HepG2 (cell line): ENCODE measurements around the gene CAPZB. TPM values are rescaled to one million over a fixed set of nuclear protein-coding genes. Genes with fewer than 3 reads are reported as not detected.

Source experiments
- ATAC-seq: fragments of 200-7000 bp; cut with Tn5 transposase; 3 replicates; pipeline ENCODE4 v1.9.1; 2020; ENCODE audit warnings: mild to moderate bottlenecking, moderate library complexity
- BruUV-seq: library from RNA; stranded (reverse); fragments of 400-500 nt; replicated peaks from 2 replicates; lab custom pipeline; 2021; lab: Mats Ljungman, UMichigan
- CTCF ChIA-PET: fragments of 300-600 bp; formaldehyde crosslinking; extraction: SDS; loops from one replicate; lab custom pipeline; 2021; ENCODE audit warnings: low total read pairs, inconsistent platforms, low intra/inter-chr PET ratio; lab: Yijun Ruan, JAX
- POLR2A ChIA-PET: fragments of 350-600 bp; sonication (Branson Sonifier 250); formaldehyde crosslinking; loops from one replicate; lab custom pipeline; 2020; ENCODE audit warnings: antibody characterized with exemption, inconsistent platforms; lab: Yijun Ruan, JAX
- DNase-seq: peaks from one replicate; pipeline ENCODE4 v3.0.0-alpha.2; 2015; ENCODE audit warnings: low spot score
- FAIRE-seq: peaks from 3 replicates; lab custom pipeline; 2011; peaks lifted over from hg19 to GRCh38; lab: Jason Lieb, UNC
- H2AFZ ChIP-seq: one replicate; pipeline ENCODE4 v1.6.1; 2011; ENCODE audit warnings: low read length, inconsistent platforms
- H3K27ac ChIP-seq: fragments of 300-600 bp; 3 replicates; pipeline ENCODE4 v1.8.0; 2011; ENCODE audit warnings: mixed run types, mild to moderate bottlenecking, mixed read lengths, low read length, inconsistent platforms; ENCODE audit not compliant: insufficient read depth; ENCODE audit errors: extremely low read length
- H3K27me3 ChIP-seq, 2 experiments: fragments of 200-600 bp in 1 of 2; 2 replicates in 1 of 2; 3 replicates in 1 of 2; pipeline versions ENCODE4 v1.6.0 to v1.8.0; 2011; ENCODE audit warnings: low read length in 2 of 2, mild to moderate bottlenecking in 2 of 2, moderate library complexity in 2 of 2, inconsistent platforms in 1 of 2; ENCODE audit not compliant: insufficient read depth in 2 of 2, control insufficient read depth in 1 of 2
- H3K36me3 ChIP-seq, 2 experiments: fragments of 200-600 bp in 1 of 2; replicated peaks in 1 of 2; 2 replicates in 1 of 2; 3 replicates in 1 of 2; pipeline versions ENCODE4 v1.5.1 to v1.8.0; 2011; ENCODE audit warnings: low read length in 2 of 2, inconsistent platforms in 1 of 2; ENCODE audit not compliant: insufficient read depth in 2 of 2, control insufficient read depth in 1 of 2
- H3K4me1 ChIP-seq: 2 replicates; pipeline ENCODE4 v1.5.1; 2012; ENCODE audit warnings: low read length, inconsistent platforms; ENCODE audit not compliant: insufficient read depth
- H3K4me2 ChIP-seq: 2 replicates; pipeline ENCODE4 v1.6.0; 2011; ENCODE audit warnings: low read depth, low read length, inconsistent platforms
- H3K4me3 ChIP-seq, 3 experiments: fragments of 200-600 bp in 1 of 3; sonication (generic), shearing (Covaris generic) in 1 of 3; replicated peaks in 1 of 3; 2 replicates each; pipeline ENCODE4 v1.5.1; 2011 to 2016; ENCODE audit warnings: low read length in 3 of 3, inconsistent platforms in 2 of 3, low read depth in 2 of 3, mild to moderate bottlenecking in 2 of 3, control low read depth in 1 of 3, mixed read lengths in 1 of 3; ENCODE audit not compliant: insufficient read depth in 1 of 3
- H3K79me2 ChIP-seq: one replicate; pipeline ENCODE4 v1.6.1; 2011; ENCODE audit warnings: low read length, inconsistent platforms; ENCODE audit not compliant: insufficient read depth
- H3K9ac ChIP-seq: 2 replicates; pipeline ENCODE4 v1.6.0; 2011; ENCODE audit warnings: mild to moderate bottlenecking, low read depth, low read length, inconsistent platforms; ENCODE audit not compliant: insufficient read depth
- H3K9me3 ChIP-seq: 2 replicates; pipeline ENCODE4 v1.5.1; 2012; ENCODE audit warnings: mild to moderate bottlenecking, low read length
- H4K20me1 ChIP-seq: 2 replicates; pipeline ENCODE4 v1.6.0; 2011; ENCODE audit warnings: inconsistent platforms, mild to moderate bottlenecking, low read length, moderate library complexity; ENCODE audit not compliant: insufficient read depth
- CBX2 ChIP-seq, 2 experiments: fragments of 200-600 bp in 1 of 2; sonication (generic); formaldehyde crosslinking in 1 of 2; IDR thresholded peaks; 2 replicates each; pipeline versions ENCODE4 v1.7.0 to v1.8.1; 2018 to 2022; ENCODE audit warnings: low read depth in 2 of 2, low read length in 1 of 2, mild to moderate bottlenecking in 1 of 2, missing genetic modification reagents in 1 of 2
- LRRFIP1 ChIP-seq: sonication (generic); formaldehyde crosslinking; conservative IDR thresholded peaks from 2 replicates; pipeline ENCODE4 v1.4.0; 2020; ENCODE audit warnings: missing genetic modification reagents
- PHF21A ChIP-seq: sonication (generic); formaldehyde crosslinking; IDR thresholded peaks from 2 replicates; pipeline ENCODE4 v1.5.0; 2020; ENCODE audit warnings: mild to moderate bottlenecking, missing genetic modification reagents
- PRDM10 ChIP-seq: sonication (generic); formaldehyde crosslinking; IDR thresholded peaks from 2 replicates; pipeline ENCODE4 v1.4.0; 2020; ENCODE audit warnings: low read depth, missing genetic modification reagents
- RFX1 ChIP-seq: fragments of 450-650 bp; IDR thresholded peaks from 2 replicates; pipeline ENCODE4 v1.6.1; 2017
- SRSF1 ChIP-seq: fragments of 200-400 bp; formaldehyde crosslinking; optimal IDR thresholded peaks from 2 replicates; pipeline ENCODE3; 2017; ENCODE audit warnings: mild to moderate bottlenecking, low read depth, low read length, moderate library complexity
- THAP11 ChIP-seq: IDR thresholded peaks from 2 replicates; pipeline ENCODE4 v1.6.1; 2016; ENCODE audit warnings: missing biosample characterization, missing genetic modification reagents
- ZNF253 ChIP-seq: sonication (generic); formaldehyde crosslinking; IDR thresholded peaks from 2 replicates; pipeline ENCODE4 v1.8.0; 2022; ENCODE audit warnings: mild to moderate bottlenecking, missing genetic modification reagents, borderline replicate concordance
- ZNF703 ChIP-seq: sonication (generic); formaldehyde crosslinking; IDR thresholded peaks from 2 replicates; pipeline ENCODE4 v1.5.1; 2020; ENCODE audit warnings: missing genetic modification reagents, mild to moderate bottlenecking, moderate library complexity, borderline replicate concordance
- WGBS: methylation state at CpG from one replicate; pipeline ENCODE4 v1.1.6; 2017; ENCODE audit warnings: low lambda C conversion rate; 5-methylcytosine and 5-hydroxymethylcytosine counted together
- in situ Hi-C: cut with HindIII; loops from 2 replicates; pipeline ENCODE4 v1.10.0; 2017; ENCODE audit warnings: low pct_unique_long_range_greater_than_20kb; ENCODE audit not compliant: extremely low pct_ligation_motif_present
- intact Hi-C: fragments of 100-400 bp; cut with micrococcal nuclease; formaldehyde crosslinking; loops from one replicate; pipeline ENCODE4 v1.10.0; 2022; ENCODE audit not compliant: unreplicated experiment
- polyA plus RNA-seq, 8 experiments: library from polyadenylated mRNA; depleted of rRNA in 3 of 8; stranded (reverse) in 7 of 8; unstranded in 1 of 8; fragments of >200 nt; fragmentation: Illumina TruSeq in 4 of 8; extraction: Trizol in 4 of 8; gene quantifications; 2 replicates each; pipeline versions ENCODE4 v1.2.1 to v1.2.3, GENCODE V29; 2011 to 2016; ENCODE audit warnings: low read depth in 4 of 8, missing spikeins in 1 of 8, mixed read lengths in 1 of 8; ENCODE audit not compliant: insufficient read depth in 1 of 8
- total RNA-seq, 5 experiments: library from RNA; depleted of rRNA; stranded (reverse); fragments of >200 nt; fragmentation: Illumina TruSeq; extraction: Trizol; gene quantifications; 2 replicates each; pipeline ENCODE4 v1.2.3, GENCODE V29; 2016; ENCODE audit warnings: low read depth in 1 of 5

Gene CAPZB
- total and polyA plus RNA-seq, 2 of the 13 experiments (the other 11 are each of a cell fraction or from before 2014, with no cell fraction given), result 58.9 to 76.9 TPM

GRCh38 chr1:19360843-19361610, 124.3 kb downstream of the CAPZB start:
- POLR2A ChIA-PET, result no interaction called here
- no TSS peak for BruUV-seq
- ATAC-seq, result no peak

More at GRCh38 chr1:19360843-19361610, 124.3 kb downstream of the CAPZB start:
- Histone ChIP-seq H3K4me3 (no peak overlapping the region), H3K9me3 (no peaks in the 10 kb centered on the region), H3K9ac (no peak overlapping the region), H3K4me1 (peaks cover 15% of the 10 kb centered on the region; the same call in 1 of the 2 replicates), H4K20me1 (no peaks in the 10 kb centered on the region), H3K36me3 (peaks cover 21 to 39% of the 10 kb centered on the region in 2 experiments), H3K4me2 (no peak overlapping the region), H3K27me3 (no peaks in the 10 kb centered on the region), H3K79me2 (no peaks in the 10 kb centered on the region), H3K27ac (no peak overlapping the region), H2AFZ (no peak overlapping the region)
- CTCF ChIA-PET, result no interaction called here
- 95% methylated on average over 17 of the region's 18 CpGs for WGBS
- DNase-seq (no peak), FAIRE-seq (no peak)
- no peak for TF ChIP-seq CBX2 (IDR thresholded peaks at IDR 0.05; ENCODE audit: low read depth, low read length)
- TF ChIP-seq CBX2 (CRISPR knock-in tag; IDR thresholded peaks at IDR 0.05; ENCODE audit: low read depth), result no peak
- no peak for TF ChIP-seq LRRFIP1 (CRISPR knock-in tag)
- no peak for TF ChIP-seq ZNF703 (CRISPR knock-in tag)
- TF ChIP-seq RFX1, result no peak
- TF ChIP-seq PRDM10 (CRISPR knock-in tag), result no peak
- TF ChIP-seq THAP11, result no peak
- TF ChIP-seq PHF21A (CRISPR knock-in tag), result no peak
- no peak for TF ChIP-seq SRSF1
- no peak for TF ChIP-seq ZNF253 (CRISPR knock-in tag)
- intact Hi-C loops, result no loop called here
- in situ Hi-C loops, result no loop called here
